ENCODE measurements around the gene CPED1. TPM values are rescaled to one million over a fixed set of nuclear protein-coding genes. Genes with fewer than 3 reads are reported as not detected.
A peak's percentile ranks its signal among the peaks of the same experiment; 100 is the strongest.

Gene CPED1
- total RNA-seq, 4 donors from 2014 or later: 15.0 to 32.1 (median 21.8) TPM

DNA sequence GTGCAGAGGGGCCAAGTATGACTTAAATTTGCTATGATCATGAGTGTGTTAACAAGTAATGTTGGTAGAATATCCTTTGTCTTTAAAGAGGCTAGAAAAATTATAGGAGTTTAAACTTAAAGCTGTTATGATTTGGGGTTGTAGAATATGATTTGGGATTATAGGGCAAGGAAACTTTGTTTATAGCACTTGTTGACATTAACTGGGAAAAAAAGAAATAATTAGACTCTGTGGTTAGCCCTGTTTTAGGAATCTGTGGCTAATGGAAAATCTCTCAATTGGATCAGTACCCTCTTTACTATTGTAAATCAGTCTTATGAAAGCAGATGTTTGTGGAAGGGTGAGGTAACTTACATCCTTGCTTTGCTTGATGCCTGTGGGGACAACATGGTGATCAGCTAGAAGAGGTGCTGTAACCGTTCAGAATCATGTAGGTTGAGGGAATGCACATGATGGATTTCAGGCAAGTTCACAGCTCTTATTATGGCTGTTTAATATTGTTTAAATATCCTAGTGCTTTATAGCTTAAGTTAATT, 26.8 kb upstream of the CPED1 start:
- H3K27ac ChIP-seq: no peak overlapping the region
- 67 to 85% methylated on average over 1 of the region's 1 CpG for WGBS, 2 donors
- H3K4me1 ChIP-seq: peaks cover 0 to 13% (median 0%) of the 10 kb centered on the region in 4 donors
- TF ChIP-seq, protein P1, sequence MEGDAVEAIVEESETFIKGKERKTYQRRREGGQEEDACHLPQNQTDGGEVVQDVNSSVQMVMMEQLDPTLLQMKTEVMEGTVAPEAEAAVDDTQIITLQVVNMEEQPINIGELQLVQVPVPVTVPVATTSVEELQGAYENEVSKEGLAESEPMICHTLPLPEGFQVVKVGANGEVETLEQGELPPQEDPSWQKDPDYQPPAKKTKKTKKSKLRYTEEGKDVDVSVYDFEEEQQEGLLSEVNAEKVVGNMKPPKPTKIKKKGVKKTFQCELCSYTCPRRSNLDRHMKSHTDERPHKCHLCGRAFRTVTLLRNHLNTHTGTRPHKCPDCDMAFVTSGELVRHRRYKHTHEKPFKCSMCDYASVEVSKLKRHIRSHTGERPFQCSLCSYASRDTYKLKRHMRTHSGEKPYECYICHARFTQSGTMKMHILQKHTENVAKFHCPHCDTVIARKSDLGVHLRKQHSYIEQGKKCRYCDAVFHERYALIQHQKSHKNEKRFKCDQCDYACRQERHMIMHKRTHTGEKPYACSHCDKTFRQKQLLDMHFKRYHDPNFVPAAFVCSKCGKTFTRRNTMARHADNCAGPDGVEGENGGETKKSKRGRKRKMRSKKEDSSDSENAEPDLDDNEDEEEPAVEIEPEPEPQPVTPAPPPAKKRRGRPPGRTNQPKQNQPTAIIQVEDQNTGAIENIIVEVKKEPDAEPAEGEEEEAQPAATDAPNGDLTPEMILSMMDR (IDR thresholded peaks at IDR 0.05): no peak
- no peak for TF ChIP-seq POLR2A (IDR thresholded peaks at IDR 0.05)
- no peak for TF ChIP-seq EP300 (IDR thresholded peaks at IDR 0.05)
- H3K9me3 ChIP-seq: no peaks in the 10 kb centered on the region
- DNase-seq (ENCODE audit: low spot score in 2 of 2): no peak
- H3K27me3 ChIP-seq: no peaks in the 10 kb centered on the region
- H3K36me3 ChIP-seq: peaks cover 0 to 40% (median 0%) of the 10 kb centered on the region in 3 donors
- no peak overlapping the region for H3K4me3 ChIP-seq

DNA sequence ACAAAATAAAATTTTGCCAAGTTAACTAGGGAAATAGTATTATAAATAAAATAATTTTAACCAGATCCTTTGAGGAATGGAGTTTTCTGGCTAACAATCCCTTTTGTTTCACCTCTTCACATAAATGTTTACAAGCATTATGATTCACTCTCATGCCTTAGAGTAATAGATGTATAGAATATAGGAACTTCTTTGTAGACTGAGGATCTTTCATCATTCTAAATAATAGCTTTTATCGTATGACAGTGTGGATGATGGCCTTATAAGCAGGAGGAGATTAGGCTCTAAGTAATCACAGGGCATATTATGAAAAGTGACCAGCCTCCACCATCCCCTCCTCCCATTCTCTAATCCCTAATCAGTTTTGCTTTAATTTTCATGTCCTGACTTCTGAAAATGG, 24.4 kb upstream of the CPED1 start:
- H3K4me1 ChIP-seq: peaks cover 0 to 13% (median 0%) of the 10 kb centered on the region in 4 donors
- no peak overlapping the region for H3K4me3 ChIP-seq
- no peak for DNase-seq (ENCODE audit: low spot score in 2 of 2)
- TF ChIP-seq EP300 (IDR thresholded peaks at IDR 0.05): no peak
- TF ChIP-seq POLR2A (IDR thresholded peaks at IDR 0.05): no peak
- TF ChIP-seq, protein P1 (IDR thresholded peaks at IDR 0.05): no peak
- peaks cover 0 to 47% (median 8%) of the 10 kb centered on the region in 3 donors for H3K36me3 ChIP-seq
- no peaks in the 10 kb centered on the region for H3K27me3 ChIP-seq
- H3K9me3 ChIP-seq: no peaks in the 10 kb centered on the region
- WGBS, 2 donors: 61 to 73% methylated on average over 1 of the region's 1 CpG
- H3K27ac ChIP-seq: no peak overlapping the region

DNA sequence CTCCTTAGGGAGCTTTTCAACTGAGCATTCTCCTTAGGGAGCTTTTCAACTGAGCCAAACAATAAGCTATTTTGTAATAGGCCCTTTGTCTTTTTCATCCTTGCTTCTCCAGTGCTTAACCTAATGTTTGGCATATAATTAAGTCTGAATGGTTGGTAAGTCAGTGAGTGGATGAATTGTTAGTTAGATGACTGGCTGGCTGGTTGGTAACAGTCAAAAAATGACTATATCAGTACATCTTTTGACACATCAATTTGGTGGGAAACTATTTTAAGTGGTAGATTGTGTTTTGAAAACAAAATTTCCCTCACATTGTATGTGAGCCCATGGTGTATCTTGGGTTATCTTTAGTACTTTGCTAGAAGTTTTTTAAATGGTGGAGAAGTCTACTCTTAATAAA, 21.6 kb upstream of the CPED1 start:
- no peak overlapping the region for H3K4me3 ChIP-seq
- no peaks in the 10 kb centered on the region for H3K9me3 ChIP-seq
- peaks cover 0 to 72% (median 15%) of the 10 kb centered on the region in 3 donors for H3K36me3 ChIP-seq
- DNase-seq (ENCODE audit: low spot score in 2 of 2): no peak
- peaks cover 0 to 6% (median 0%) of the 10 kb centered on the region in 4 donors for H3K4me1 ChIP-seq
- no peak overlapping the region for H3K27ac ChIP-seq
- H3K27me3 ChIP-seq: no peaks in the 10 kb centered on the region
- no peak for TF ChIP-seq POLR2A (IDR thresholded peaks at IDR 0.05)
- TF ChIP-seq EP300 (IDR thresholded peaks at IDR 0.05): no peak

DNA sequence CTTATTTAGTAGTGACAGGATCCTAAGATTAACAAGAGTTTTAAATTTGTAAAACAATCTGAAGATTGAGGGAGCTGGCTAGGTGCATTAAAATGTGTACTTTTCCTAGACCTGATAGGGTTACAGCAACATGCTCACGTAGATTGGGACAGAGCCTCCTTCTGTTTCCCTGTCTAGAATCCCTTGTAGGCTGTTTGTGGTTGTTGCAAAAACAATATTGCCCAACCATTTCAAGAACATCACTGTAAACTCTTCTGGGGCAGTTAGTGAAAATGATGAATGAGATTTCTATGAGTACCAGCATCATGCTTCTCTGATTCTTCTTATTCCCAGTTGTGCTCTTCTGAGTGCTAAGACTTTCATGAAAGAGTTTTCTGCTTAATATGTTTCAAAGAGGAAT, 14.7 kb upstream of the CPED1 start:
- peak overlapping the region in 1 of 4 donors; percentile 4 for H3K27ac ChIP-seq

DNA sequence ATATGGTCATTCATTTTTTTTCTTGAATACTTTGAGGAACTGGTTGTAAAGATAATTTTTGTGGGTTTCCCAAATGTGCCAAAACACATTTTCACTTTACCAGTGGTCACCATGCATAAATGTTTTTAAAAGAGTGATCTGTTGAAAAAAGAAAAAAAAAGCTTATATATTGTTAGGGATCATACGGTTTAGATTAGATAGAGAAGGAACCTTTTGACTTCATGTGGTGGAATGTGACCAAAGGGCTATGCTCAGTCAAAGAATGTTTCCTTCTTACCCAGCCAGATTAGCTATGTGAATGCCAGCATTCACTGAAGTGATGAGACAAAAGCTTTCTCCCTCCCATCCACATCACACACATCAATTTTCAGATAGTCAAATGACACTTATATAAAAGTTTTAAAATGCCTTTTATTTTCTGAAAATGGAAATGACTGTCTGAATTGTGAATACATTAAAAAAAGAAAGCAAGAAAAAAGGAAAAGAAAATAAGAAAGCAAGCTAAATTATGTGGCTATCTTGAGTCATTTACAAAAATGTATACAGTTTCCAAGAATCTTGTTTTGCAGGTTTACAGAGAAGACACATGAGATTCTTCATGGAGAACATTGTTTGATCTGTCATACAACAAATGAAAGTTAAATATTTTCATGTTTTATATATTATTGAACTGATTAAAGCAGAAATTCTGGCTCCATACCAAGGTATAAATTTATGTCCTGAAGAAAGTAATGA, 8.6 kb upstream of the CPED1 start:
- Histone ChIP-seq H3K27me3 (no peaks in the 10 kb centered on the region), H3K4me3 (no peak overlapping the region), H3K36me3 (peaks cover 0 to 10% (median under 1%) of the 10 kb centered on the region in 3 donors), H3K9me3 (no peaks in the 10 kb centered on the region), H3K27ac (no peak overlapping the region), H3K4me1 (peaks cover 0 to 6% (median 0%) of the 10 kb centered on the region in 4 donors)
- DNase-seq (ENCODE audit: low spot score in 2 of 2): no peak
- TF ChIP-seq, protein P1 (IDR thresholded peaks at IDR 0.05): no peak
- TF ChIP-seq EP300 (IDR thresholded peaks at IDR 0.05): no peak
- 0 to 2% methylated on average over 1 of the region's 1 CpG for WGBS, 2 donors

More for the DNA sequence above, 14.7 kb upstream of the CPED1 start:
- peaks cover 0 to 70% (median 16%) of the 10 kb centered on the region in 3 donors for H3K36me3 ChIP-seq
- TF ChIP-seq EP300 (IDR thresholded peaks at IDR 0.05): peak in 1 of 2 donors; percentile 52
- no peak for TF ChIP-seq POLR2A (IDR thresholded peaks at IDR 0.05)
- TF ChIP-seq, protein P1 (IDR thresholded peaks at IDR 0.05): no peak
- no peak overlapping the region for H3K4me3 ChIP-seq
- H3K4me1 ChIP-seq: peaks cover 0 to 3% (median 0%) of the 10 kb centered on the region in 4 donors
- no peaks in the 10 kb centered on the region for H3K9me3 ChIP-seq
- 23 to 41% methylated on average over 1 of the region's 1 CpG for WGBS, 2 donors
- H3K27me3 ChIP-seq: no peaks in the 10 kb centered on the region
- DNase-seq (ENCODE audit: low spot score in 2 of 2): no peak

Data from tibial nerve (tissue), 4 donors.